Activated T-cell treated with anti-CD3 and anti-CD28 coated beads for 24 hours (primary cell): ENCODE measurements around the gene GALNT18.

Source experiments
- DNase-seq: peaks from one replicate; pipeline ENCODE4 v3.0.0-alpha.2; 2020; ENCODE audit warnings: low read depth

The GALNT18 gene

DNA sequence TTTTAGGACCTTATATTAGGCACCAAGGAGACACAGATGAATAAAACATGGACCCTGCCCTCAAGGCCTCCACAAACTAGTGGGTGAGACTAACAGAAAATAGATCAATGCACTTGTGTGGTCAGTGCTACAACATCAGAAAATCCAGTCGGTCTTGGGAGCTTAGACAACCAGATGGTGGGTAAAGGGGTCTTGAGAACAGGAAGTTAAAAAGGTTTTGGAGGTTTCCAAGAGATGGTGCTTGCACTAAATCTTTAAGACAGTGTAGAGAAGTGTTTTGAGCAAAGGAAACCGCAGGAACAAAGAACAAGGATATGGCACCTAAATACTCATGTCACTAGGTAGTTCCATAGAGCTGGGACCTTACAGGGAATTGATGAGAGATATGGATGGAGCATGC, 56.2 kb downstream of the GALNT18 start:
- no peak for DNase-seq

DNA sequence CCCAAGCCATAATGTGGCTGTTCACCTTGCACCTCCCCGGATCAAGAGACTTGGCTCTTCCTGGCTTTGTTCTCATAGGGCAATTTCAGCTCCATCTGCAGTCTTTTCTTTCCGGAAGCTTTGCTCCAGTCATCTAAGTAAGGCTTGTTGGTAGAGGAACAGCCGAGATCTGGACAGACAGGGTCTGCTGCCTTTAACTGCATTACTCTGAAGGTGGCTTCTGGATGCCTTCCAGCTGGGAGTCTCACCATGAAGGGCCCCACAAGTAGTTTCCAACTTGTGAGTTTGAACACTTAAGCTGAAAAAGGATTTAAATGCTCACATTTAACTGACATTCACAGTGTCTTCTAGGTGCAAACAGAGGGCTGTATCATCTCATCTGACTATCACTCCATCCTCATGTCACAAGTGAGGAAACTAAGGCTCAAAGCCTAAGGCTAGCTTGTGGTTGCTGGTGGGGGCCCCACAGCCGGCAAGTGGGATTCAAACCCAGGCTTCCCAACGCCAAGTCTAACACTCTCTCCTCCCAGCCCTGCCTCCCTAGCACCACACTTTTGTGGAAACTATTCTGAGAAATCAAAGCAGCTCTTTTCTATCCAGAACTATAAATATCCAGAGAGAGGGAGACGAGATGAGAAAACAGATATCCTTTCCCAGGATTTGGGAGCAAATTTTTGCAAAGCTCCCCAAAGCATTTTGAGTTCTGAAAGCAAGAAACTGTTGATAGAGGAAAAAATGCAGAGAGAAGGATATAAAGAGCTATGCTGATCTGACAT, 58.4 kb downstream of the GALNT18 start:
- DNase-seq, result no peak

DNA sequence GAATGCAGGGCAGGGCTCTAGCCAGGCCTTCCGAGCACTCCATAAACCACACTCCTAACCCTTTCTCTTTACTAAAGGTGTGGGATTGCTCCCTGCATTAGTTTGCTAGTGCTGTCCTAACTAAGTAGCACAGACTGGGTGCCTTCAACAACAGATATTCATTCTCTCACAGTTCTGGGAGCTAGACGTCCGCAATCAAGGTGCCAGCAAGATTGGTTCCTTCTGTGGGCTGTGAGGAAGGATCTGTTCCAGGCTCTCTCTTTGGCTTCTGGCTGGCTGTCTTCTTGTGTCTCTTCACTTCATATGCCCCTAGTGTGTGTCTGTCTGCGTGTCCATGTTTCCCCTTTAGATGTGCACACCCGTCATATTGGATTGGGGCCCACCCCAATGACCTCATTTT, 59.8 kb downstream of the GALNT18 start:
- DNase-seq, result no peak

DNA sequence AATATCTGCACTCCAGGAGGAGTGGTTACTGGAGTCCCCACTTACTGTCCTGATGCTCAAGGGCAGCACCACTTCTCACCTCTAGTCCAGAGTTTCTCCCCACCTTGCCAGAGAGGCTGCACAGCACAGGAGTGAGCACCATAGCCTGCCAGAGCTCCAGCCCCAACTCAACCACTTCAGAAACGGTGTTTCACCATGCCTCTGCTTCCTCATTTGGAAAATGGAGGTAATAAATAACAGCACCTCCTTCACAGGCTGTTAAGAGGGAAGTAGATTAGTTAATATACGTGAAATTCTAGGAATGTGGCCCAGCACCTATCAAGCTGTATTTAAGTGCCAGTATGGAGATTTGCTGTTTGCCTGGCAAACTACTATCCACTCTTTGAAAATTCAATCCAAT, 63.0 kb downstream of the GALNT18 start:
- no peak for DNase-seq

DNA sequence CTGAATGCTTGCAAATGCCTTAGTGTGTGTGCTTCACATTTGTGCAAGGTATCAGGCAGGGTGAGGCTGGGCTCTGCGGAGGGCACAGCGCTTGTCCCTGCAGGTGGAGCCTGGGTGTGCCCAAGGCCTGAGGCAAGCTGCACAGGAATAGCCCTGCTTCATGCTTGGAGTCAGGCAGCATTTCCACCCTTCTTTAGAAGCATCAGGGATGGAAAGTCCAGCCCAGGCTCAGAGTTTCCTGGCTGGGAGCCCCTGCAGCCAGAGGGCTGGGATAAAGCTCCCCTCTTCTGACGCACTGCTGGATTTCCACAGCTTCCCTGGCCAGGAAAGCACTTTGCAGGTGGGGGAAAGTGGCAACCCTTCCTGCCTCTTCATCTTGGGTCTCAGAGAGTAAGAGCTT, 63.4 kb downstream of the GALNT18 start:
- no peak for DNase-seq

DNA sequence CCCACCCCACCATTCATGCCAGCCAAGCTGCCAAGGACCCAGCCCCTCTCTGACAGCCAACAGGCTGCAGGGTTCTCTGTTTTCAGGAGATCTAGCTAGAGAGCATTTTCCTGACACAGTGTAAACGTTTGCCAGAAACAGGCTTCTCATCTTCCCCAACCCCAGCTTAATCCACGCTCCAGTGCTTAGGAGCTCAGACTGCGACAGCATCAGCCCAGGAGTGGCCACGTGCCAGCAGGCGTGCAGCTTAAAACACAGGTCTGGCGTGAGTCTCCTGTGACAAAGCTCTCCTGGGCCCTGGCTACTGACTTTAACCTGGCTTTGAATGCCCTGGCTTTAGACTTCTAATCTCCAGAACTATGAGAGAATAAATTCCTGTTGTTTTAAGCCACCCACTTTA, 66.6 kb downstream of the GALNT18 start:
- no peak for DNase-seq

DNA sequence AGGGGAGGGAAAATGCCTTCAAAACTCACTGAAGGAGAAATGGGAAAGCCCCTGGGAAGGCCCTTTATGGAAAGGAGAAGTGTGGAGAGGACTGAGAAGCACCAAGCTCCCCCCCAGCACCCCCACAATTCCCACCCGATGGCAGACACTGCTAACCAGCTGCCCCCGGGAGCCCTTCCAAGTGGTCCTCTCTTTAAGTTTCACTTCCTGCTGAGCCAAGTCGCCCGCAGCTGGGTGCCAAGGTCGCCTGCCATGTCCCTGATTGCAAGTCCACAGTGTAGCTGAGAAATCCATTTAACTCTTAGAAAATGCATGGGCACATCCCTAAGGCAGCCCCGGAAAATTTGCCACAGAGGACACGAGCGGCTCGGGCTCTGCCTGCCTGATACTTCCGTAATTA, 68.2 kb downstream of the GALNT18 start:
- DNase-seq, result no peak

DNA sequence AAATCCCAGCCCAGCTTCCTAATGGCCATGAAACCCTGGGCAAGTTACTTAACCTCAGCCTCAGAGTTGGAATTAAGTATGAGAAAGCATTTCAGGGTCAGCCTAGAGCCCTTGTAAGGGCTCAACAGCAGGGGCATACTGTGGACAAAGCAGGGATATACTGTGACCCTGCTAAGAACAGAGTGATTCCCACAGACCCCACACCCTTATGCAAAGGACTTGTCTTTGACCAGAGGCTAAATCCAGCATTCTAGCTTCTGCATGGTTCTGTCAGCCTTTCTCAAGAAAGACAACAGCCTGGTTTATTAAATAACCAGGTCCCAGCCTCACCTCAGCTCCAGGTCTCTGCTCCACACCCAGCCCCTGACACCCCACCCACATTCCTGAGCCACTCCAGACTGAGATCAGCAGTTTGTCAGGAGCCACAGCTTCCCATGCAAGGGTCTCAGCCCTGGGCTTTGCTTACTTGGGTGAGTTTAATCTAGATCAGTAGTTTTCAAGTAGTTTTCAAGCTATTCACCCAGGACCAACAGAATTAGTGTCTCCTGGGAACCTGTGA, 69.2 kb downstream of the GALNT18 start:
- DNase-seq, result no peak

DNA sequence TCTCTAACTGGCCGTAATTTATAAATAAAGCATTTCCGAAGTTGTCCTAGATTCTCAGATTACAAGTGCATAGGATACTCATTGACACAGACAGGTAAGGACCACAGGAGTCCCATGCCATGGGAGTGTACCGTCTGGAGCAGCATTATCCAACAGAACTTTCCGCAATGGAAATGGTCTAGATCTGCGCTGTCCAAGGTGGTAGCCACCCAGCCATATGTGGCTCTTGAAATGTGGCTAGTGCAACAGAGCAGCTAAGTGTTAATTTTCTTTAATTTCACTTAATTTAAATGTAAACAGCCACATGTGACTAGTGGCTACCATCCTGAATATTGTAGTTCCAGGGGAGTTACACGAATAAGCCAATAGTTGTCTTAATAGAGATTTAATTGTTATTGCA, 71.3 kb downstream of the GALNT18 start:
- DNase-seq, result no peak

DNA sequence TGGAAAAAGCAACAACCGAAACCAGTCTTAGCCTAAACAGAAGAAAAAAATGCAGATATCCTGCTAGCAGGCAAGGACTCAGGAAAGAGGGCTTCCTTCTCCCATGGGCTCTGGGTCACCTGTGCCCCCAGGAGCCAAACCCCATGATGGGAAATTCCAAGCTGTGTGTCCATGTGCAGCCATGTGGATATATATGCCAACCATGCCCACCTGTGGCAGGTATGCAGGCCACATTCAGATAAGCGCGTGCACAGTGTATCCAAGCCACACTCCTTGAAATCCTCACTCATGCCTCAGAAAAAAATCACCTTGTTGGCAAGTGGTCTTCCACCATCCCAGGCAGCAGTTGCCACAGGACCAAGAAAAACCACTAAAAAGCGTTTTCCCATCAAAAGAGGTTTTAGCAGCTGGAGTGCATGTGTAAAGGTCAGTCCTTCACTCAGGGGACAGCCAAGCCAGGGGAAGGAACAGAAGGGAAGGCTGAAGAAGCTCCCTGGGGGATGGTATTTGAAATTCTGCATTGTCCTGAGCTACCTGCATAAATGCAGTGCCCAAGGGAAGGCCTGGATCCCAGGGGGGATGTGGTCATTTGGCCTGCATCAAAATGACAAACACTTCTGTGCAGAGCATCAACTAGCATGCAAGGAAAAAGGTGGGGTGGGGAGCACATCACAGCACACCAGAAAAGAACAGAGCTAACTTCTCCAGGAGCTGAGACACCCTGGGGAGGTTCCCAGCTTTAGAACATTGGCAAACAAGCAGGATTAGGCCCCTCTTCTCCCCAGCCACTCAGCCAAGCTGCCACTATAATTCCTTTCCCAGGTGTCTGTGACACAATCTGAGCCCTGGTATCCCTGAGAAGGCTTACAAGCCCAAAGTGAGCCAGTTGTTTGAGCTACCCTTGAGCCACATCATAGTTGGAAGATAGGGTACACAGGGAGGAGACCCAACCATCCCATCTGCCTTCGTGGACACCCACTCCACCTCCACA, 76.2 kb downstream of the GALNT18 start:
- DNase-seq, result no peak

DNA sequence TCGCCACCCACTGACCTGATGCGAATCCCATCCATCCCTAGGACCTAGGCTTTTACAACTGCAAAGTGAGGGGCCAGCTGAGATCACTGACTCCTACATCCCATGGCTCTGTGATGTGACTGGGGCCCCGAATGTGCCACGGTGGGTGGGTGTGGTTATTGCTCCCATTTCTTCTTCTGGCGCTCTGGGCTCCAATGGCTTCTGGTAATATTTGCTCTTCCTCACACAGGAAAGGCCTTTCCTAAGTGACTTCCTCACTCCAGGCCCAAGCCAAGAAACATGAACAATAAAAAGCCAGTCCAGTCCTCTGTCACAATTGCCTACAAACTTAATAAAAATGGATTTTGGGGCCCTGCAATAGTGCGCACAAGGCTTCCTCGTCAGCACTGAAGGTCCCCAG, 78.1 kb downstream of the GALNT18 start:
- DNase-seq, result no peak

DNA sequence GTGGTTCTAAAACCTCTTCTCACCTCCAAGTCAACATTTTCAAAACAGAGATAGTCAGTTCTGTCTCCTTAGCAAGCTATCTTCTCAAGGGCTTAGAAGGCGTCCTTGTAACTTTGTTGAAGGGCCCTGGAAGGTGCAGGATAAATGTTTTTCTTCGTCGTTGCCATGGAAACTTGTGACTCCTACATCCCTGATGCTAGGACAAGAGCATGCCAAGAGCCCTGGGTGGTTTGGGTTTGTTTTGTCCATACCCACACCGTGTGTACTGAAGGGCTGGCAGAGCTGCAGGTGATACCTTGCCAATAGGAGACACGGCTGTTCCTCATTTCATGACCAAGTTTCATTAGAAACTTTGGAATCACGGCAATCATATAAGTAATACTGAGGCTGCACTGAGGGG, 81.6 kb downstream of the GALNT18 start:
- no peak for DNase-seq

DNA sequence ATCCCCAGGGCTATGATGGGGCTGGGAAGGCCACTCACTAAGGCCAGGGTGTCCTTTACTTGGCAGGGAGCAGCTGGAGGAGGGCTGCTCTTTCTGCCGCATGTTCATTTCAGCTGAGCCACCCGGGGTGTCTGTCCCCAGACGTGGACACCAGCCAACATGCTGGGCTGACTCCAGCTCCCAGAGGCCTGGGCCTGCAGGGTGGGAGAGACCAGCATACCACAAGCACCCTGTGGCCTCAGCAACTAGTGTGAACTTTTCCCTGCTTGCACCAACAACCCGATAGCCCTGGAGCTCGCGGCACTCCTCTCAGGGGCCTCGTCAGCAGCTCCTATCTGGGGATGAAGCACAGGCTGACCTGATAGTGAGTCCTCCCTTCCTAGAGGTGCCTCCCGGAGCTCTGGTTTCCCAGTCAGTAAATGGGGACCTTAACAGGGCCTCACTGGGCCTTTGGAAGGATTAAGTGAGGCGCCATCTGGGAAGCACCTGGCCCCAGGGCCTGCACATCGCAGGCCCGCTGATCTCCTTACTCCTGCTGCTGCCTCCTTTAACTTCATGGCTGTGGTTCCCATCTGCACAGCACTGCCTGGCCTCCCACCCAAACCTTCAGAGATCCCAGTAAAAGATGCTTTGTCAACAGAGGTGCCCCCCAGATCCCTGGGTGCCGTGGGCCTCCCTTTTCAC, 83.4 kb downstream of the GALNT18 start:
- DNase-seq, result no peak

DNA sequence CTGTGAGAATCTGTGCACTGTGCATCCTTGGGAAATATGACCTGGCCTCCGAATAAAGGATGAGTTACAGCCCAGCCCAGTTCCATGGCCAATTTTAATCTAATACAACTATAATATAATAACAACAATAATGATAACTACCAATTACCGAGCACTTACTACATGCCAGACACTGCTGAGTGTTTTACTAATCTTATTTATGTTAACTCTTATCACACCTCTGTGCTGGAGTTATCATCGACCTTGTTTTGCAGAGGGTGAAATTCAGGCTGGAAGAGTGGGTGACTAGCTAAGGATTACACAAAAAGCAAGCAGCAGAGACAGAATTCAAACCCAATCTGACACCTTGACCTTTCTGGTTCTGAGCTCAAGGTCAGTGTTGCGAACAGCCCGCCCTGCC, 83.9 kb downstream of the GALNT18 start:
- no peak for DNase-seq

DNA sequence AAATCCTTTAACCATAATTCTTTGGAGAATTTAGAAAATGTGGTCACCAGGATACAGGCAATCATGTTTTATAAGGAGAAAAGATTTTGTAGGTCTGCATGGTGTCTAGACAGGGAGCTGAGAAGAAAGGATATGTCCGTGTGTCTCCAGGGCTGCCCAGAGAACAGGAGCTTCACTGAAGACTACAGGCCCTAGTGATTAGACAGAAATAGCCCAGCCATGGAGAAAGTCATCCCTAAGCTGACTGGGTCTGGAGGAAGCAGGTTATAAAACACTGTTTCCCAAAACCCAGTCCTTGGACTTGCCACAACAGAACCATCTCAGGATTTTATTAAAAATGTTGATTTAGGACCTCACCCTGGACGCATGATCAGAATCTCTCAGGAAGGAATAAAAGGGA, 84.4 kb downstream of the GALNT18 start:
- DNase-seq, result no peak

DNA sequence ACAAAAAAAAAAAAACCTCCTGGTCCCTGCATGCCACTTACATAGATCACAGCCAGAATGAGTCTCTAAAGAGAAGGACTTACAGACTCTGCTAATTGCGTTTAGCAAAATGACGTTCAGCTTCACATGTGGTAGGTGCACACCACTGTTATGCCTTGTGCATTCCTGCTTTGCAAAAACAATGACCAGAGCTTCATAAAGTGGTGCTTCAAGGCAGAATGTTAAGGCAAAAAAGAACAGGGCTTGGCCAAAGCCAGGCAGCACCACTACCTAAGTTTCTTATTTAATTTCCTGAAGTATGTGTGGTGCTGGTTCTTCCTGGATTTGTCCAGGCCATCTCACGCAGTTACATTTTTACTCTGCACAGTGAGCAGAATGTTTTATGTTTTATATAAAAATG, 85.2 kb downstream of the GALNT18 start:
- no peak for DNase-seq

DNA sequence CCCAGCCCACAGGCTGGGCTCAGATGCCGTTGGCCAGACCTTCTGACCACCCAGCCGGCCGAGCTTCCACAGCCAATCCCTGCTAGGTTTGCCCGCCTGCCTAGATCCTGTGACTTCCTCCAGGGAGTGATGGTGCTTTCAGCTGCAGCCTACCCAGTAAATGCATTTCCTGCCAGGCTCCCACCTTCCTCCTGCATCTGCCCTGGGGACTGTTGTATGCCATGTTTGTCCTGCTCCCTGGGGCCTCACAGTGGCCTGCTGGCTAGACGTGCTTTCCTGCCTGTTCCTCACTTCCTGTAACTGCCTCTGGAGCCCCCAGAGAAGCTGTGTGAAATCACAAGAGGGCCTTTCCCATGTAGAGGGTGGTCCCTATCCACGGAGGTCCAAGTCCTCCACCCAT, 86.2 kb downstream of the GALNT18 start:
- no peak for DNase-seq

DNA sequence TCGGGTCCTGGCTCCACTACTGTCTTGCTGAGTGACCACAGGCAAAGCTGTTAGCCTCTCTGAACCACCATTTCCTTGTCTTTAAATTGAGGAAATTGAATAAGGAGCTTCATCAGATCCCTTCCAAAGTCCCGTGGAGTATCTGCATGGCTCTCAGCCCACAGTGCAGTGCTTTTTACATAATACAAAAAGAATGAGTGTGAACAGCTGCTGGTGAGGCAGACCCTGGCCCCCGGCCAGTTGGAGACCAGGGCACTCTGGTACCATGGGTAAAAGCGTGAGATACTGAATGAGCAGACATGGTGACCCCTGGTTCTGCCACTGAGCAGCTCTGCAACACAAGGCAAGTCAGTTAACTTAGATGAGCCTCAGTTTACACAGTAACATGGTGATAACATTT, 86.8 kb downstream of the GALNT18 start:
- DNase-seq, result no peak

DNA sequence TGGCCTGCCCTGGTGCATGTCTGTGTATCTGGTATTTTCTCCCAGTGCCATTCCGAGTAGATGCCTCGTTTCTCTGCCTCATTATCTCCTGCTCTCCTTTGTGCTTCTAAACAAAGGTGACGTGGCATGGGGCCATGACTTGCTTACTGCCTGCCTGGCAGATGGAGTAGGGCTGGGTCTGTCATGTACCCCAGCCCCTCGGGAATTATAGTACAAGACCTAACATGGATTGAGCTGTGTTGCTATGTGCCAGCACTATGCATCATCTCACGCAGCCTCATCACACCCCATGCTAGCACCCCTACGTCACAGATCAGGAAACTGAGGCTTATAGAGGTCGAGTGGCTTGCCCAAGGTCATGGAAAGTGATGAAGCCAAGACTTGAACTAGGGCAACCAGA, 88.1 kb downstream of the GALNT18 start:
- no peak for DNase-seq

DNA sequence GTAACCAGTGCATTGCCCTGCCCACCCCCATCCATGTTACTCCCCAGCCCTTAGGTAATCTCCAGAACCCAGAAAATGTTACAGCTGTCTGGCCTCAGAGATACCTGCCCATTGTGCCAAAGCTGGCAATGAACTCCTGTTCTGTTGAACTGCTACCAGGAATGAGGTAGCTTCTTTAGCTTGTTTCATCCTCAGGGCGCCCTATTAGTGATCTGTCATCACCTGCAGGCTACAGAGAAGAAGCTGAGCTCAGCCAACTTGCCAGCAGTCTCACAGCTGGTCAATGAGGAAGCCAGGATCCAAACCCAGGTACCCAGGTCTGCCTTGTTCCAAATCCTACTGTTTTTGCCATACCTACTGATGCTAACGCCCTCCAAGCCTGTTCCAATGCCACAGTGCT, 88.7 kb downstream of the GALNT18 start:
- no peak for DNase-seq

DNA sequence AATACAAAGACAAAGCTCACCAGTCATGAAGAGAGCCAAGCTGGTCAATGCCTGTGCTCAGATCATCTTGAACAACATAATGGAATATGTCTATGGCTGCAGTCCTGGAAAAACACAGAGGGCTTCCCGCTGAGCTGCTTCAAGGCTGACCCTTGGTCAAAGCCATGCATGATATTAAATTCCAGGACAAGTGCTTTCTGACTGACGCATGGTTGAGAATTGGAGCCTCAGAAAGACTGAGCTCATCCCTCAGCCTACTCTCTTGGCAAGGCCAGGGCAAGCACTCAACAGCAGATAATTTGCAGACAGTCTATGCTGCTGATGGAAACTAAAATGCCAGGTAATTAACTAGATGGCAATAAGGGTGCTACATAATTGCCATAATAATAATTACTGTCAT, 89.2 kb downstream of the GALNT18 start:
- DNase-seq, result no peak

DNA sequence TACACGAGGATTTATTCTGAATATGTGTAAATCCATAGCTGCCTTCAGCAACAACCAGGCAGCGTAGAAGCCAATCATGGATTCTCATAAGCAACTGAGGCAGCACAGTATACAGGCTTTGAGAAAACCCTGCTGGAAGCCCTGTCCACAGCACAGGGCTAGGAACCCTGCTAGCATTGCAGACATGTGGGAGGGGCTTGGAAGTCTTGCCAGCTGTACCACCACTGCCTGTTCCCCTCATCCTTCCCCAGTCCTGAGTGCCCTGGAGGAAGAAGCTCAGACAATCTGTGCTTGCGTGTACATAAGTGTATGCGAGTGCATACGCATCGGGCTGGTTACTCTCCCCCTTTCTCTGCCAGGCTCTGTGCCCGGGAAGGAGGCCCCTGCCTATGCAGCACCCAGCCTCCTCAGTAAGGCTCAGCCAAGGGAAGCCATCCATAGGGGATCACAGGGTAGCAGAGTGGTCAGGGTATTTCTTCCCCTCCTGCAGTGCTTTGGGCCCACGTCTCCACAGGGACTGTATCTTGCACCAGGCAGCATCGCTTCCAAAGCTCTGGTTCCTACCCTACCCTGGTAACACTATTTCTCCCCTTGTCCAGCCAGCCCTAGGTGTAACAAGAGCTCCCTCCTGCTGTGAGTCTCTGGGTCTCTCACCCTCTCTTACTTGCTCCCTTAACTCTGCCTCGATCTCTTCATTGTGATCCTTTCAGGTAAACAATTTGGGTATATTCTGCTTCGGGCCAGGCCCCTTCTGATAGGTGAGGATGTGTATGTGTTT, 90.5 kb downstream of the GALNT18 start:
- DNase-seq, result no peak
